ENCODE results near the gene GOLGA6D.
A peak's percentile ranks its signal among the peaks of the same experiment; 100 is the strongest.
"Not testable (repeated sequence)": the region's sequence is repeated elsewhere in the genome, so short reads cannot be mapped to it uniquely, and the experiment has no call there.

GOLGA6D gene

GRCh38 chr15:75313116-75313845 is 30.6 kb downstream of the GOLGA6D start:
- H3K4me3 ChIP-seq (replicated peaks in 1 of 2; ENCODE audit: low read depth in 2 of 2, low read length in 2 of 2), result no peak overlapping the region
- DNase-seq (ENCODE audit: low read depth in 2 of 2), result no peak
- TF ChIP-seq CTCF (IDR thresholded peaks at IDR 0.05; ENCODE audit: low read depth, low read length), result no peak

- no peak for DNase-seq (ENCODE audit: low read depth in 2 of 2)
- TF ChIP-seq CTCF (IDR thresholded peaks at IDR 0.05; ENCODE audit: low read depth, low read length), result no peak
- H3K4me3 ChIP-seq (replicated peaks in 1 of 2; ENCODE audit: low read depth in 2 of 2, low read length in 2 of 2), result no peak overlapping the region
These were observed 32.1 kb downstream of the GOLGA6D start for GRCh38 chr15:75314552-75315290.

GRCh38 chr15:75319231-75319897 is 36.7 kb downstream of the GOLGA6D start:
- peak; percentile 9 to 17 for DNase-seq (ENCODE audit: low read depth in 2 of 2)
- H3K4me3 ChIP-seq (replicated peaks in 1 of 2; ENCODE audit: low read depth in 2 of 2, low read length in 2 of 2), result not testable (repeated sequence)

- no peak overlapping the region for H3K4me3 ChIP-seq (replicated peaks in 1 of 2; ENCODE audit: low read depth in 2 of 2, low read length in 2 of 2)
- no peak for TF ChIP-seq CTCF (IDR thresholded peaks at IDR 0.05; ENCODE audit: low read depth, low read length)
- no peak for DNase-seq (ENCODE audit: low read depth in 2 of 2)
These were observed 39.1 kb downstream of the GOLGA6D start for GRCh38 chr15:75321711-75322110.

GRCh38 chr15:75325922-75326321 is 43.3 kb downstream of the GOLGA6D start:
- no peak for TF ChIP-seq CTCF (IDR thresholded peaks at IDR 0.05; ENCODE audit: low read depth, low read length)
- DNase-seq (ENCODE audit: low read depth in 2 of 2), result no peak
- H3K4me3 ChIP-seq (replicated peaks in 1 of 2; ENCODE audit: low read depth in 2 of 2, low read length in 2 of 2), result no peak overlapping the region

GRCh38 chr15:75327005-75327404 is 44.4 kb downstream of the GOLGA6D start:
- no peak for DNase-seq (ENCODE audit: low read depth in 2 of 2)

More at GRCh38 chr15:75327005-75327404, 44.4 kb downstream of the GOLGA6D start:
- no peak for TF ChIP-seq CTCF (IDR thresholded peaks at IDR 0.05; ENCODE audit: low read depth, low read length)
- H3K4me3 ChIP-seq (replicated peaks in 1 of 2; ENCODE audit: low read depth in 2 of 2, low read length in 2 of 2), result no peak overlapping the region

Measured in cardiac fibroblast (primary cell).